Cardiac muscle cell (in vitro differentiated cells and primary cell): Measurements from ENCODE around the gene BNC2. TPM values are rescaled to one million over a fixed set of nuclear protein-coding genes. Genes with fewer than 3 reads are reported as not detected.

Experiments used
- DNase-seq, 2 donors: peaks; one replicate each; pipeline versions ENCODE4 v3.0.0 to v3.0.0-alpha.2; 2010 to 2017; ENCODE audit warnings: low read depth in 1 of 2, low spot score in 1 of 2
- H3K27ac ChIP-seq: fragments of 200-600 bp; sonication (generic); 2 replicates; pipeline ENCODE4 v1.5.1; 2016
- H3K27me3 ChIP-seq: fragments of 200-600 bp; sonication (generic); 2 replicates; pipeline ENCODE4 v1.6.0; 2016; ENCODE audit warnings: control low read depth
- H3K36me3 ChIP-seq: fragments of 200-600 bp; sonication (generic); 2 replicates; pipeline ENCODE4 v1.5.1; 2016; ENCODE audit warnings: control low read depth
- H3K4me1 ChIP-seq: fragments of 200-600 bp; sonication (generic); 2 replicates; pipeline ENCODE4 v1.8.1; 2017; ENCODE audit warnings: low read depth, mild to moderate bottlenecking, mixed run types
- H3K4me3 ChIP-seq: fragments of 200-600 bp; sonication (generic); 2 replicates; pipeline ENCODE4 v1.5.1; 2016; ENCODE audit warnings: mild to moderate bottlenecking
- H3K9me3 ChIP-seq: fragments of 200-600 bp; sonication (generic); 2 replicates; pipeline ENCODE4 v1.5.1; 2017; ENCODE audit warnings: low read depth, mild to moderate bottlenecking, control low read depth
- CTCF ChIP-seq: IDR thresholded peaks from 2 replicates; pipeline ENCODE4 v1.5.1; 2012; ENCODE audit warnings: low read depth, mild to moderate bottlenecking, low read length
- polyA plus RNA-seq: library from polyadenylated mRNA; unstranded; fragments of >200 nt; fragmentation: Nextera tagmentation; extraction: Ambion mirVana; gene quantifications from 2 replicates; pipeline ENCODE4 v1.2.1, GENCODE V29; 2016
- total RNA-seq: library from RNA; depleted of rRNA; stranded (reverse); fragments of >200 nt; gene quantifications from 2 replicates; pipeline ENCODE4 v1.2.3, GENCODE V29; 2016

The BNC2 gene
- total and polyA plus RNA-seq, 2 experiments from 2014 or later, result 0.54 to 0.55 TPM

GRCh38 chr9:16572005-16572734 is 298.3 kb downstream of the BNC2 start:
- no peaks in the 10 kb centered on the region for H3K36me3 ChIP-seq
- H3K27me3 ChIP-seq, result peaks cover 29% of the 10 kb centered on the region
- DNase-seq, result no peak
- no peak overlapping the region for H3K4me3 ChIP-seq
- TF ChIP-seq CTCF, result no peak
- peaks cover 6% of the 10 kb centered on the region for H3K4me1 ChIP-seq
- no peak overlapping the region for H3K27ac ChIP-seq
- H3K9me3 ChIP-seq, result no peaks in the 10 kb centered on the region

GRCh38 chr9:16571127-16571802 is 299.2 kb downstream of the BNC2 start:
- H3K4me1 ChIP-seq, result peaks cover 6% of the 10 kb centered on the region
- H3K36me3 ChIP-seq, result no peaks in the 10 kb centered on the region
- no peak overlapping the region for H3K4me3 ChIP-seq
- DNase-seq, result peak in 1 of 2 donors; percentile 35
- H3K9me3 ChIP-seq, result no peaks in the 10 kb centered on the region
- H3K27me3 ChIP-seq, result peaks cover 33% of the 10 kb centered on the region
- TF ChIP-seq CTCF, result no peak
- H3K27ac ChIP-seq, result no peak overlapping the region

- TF ChIP-seq CTCF, result no peak
- Histone ChIP-seq H3K4me1 (no peaks in the 10 kb centered on the region), H3K36me3 (no peaks in the 10 kb centered on the region), H3K4me3 (no peak overlapping the region), H3K9me3 (no peaks in the 10 kb centered on the region), H3K27ac (no peak overlapping the region), H3K27me3 (peaks cover 14% of the 10 kb centered on the region)
- DNase-seq, result no peak
Observed at GRCh38 chr9:16563446-16563845, 307.0 kb downstream of the BNC2 start.

GRCh38 chr9:16561121-16561520 is 309.3 kb downstream of the BNC2 start:
- DNase-seq, result peak in 1 of 2 donors; percentile 43
- Histone ChIP-seq H3K27me3 (peaks cover 7% of the 10 kb centered on the region), H3K4me3 (no peak overlapping the region), H3K9me3 (no peaks in the 10 kb centered on the region), H3K36me3 (no peaks in the 10 kb centered on the region), H3K27ac (no peak overlapping the region), H3K4me1 (no peaks in the 10 kb centered on the region)
- no peak for TF ChIP-seq CTCF

GRCh38 chr9:16559418-16560188 is 310.9 kb downstream of the BNC2 start:
- H3K9me3 ChIP-seq, result no peaks in the 10 kb centered on the region
- DNase-seq, result no peak
- H3K4me3 ChIP-seq, result no peak overlapping the region
- no peak for TF ChIP-seq CTCF
- no peaks in the 10 kb centered on the region for H3K4me1 ChIP-seq
- H3K27ac ChIP-seq, result no peak overlapping the region
- peaks cover 7% of the 10 kb centered on the region for H3K27me3 ChIP-seq
- no peaks in the 10 kb centered on the region for H3K36me3 ChIP-seq
